Adrenal gland (tissue), 12 donors: ENCODE results near the gene HSDL2. TPM values are rescaled to one million over a fixed set of nuclear protein-coding genes. Genes with fewer than 3 reads are reported as not detected.

Experiments used
- DNase-seq, 7 donors: peaks; one replicate each; pipeline ENCODE4 v3.0.0-alpha.2; 2019 to 2020
- H3K27ac ChIP-seq, 5 donors: fragments of 200-600 bp; sonication (generic) in 4 of 5; 1 replicate in 3 of 5; 2 replicates in 2 of 5; pipeline versions ENCODE4 v1.5.1 to v1.8.0; 2016 to 2020; ENCODE audit warnings: mild to moderate bottlenecking in 1 of 5
- H3K27me3 ChIP-seq: fragments of 200-600 bp; 2 replicates; pipeline ENCODE4 v1.8.0; 2021
- H3K36me3 ChIP-seq, 2 donors: fragments of 200-600 bp; replicated peaks in 1 of 2; 1 replicate in 1 of 2; 2 replicates in 1 of 2; pipeline versions ENCODE4 v1.5.1 to v1.8.0; 2018 to 2022
- H3K4me1 ChIP-seq, 2 donors: fragments of 200-600 bp; replicated peaks in 1 of 2; 1 replicate in 1 of 2; 2 replicates in 1 of 2; pipeline versions ENCODE4 v1.5.1 to v1.8.0; 2018 to 2021
- H3K4me3 ChIP-seq, 4 donors: fragments of 200-600 bp; sonication (generic) in 3 of 4; one replicate each; pipeline ENCODE4 v1.5.1; 2016 to 2018
- H3K9me3 ChIP-seq, 3 donors: fragments of 200-600 bp; sonication (generic) in 1 of 3; replicated peaks in 1 of 3; 1 replicate in 2 of 3; 2 replicates in 1 of 3; pipeline versions ENCODE4 v1.5.1 to v1.8.0; 2016 to 2021
- POLR2A ChIP-seq, 2 donors: fragments of 450-650 bp; IDR thresholded peaks; one replicate each; pipeline ENCODE4 v1.6.1; 2017; ENCODE audit warnings: antibody characterized with exemption in 2 of 2, mild to moderate bottlenecking in 2 of 2, moderate library complexity in 1 of 2
- WGBS, 4 donors: extraction: QIAGEN DNeasy Blood & Tissue Kit in 2 of 4; methylation state at CpG; one replicate each; pipeline versions ENCODE4 v1.1.5 to v1.1.7; 2013 to 2017; 5-methylcytosine and 5-hydroxymethylcytosine counted together
- intact Hi-C, 2 donors: fragments of 100-400 bp; cut with DNase I; formaldehyde crosslinking; loops; one replicate each; pipeline versions ENCODE4 v1.14.1 to v1.15.0; 2022 to 2023
- polyA plus RNA-seq, 3 donors: library from polyadenylated mRNA; stranded (reverse); fragments of 200-250 nt in 2 of 3; fragments of 350-450 nt in 1 of 3; fragmentation: Illumina TruSeq in 1 of 3; extraction: RNeasy Lipid Tissue Mini Kit (QIAGEN cat#74804) in 1 of 3; gene quantifications; one replicate each; pipeline ENCODE4 v1.2.3, GENCODE V29; 2013 to 2014
- total RNA-seq, 9 donors: library from RNA; depleted of rRNA in 4 of 9; stranded (reverse); fragments of >200 nt in 4 of 9; fragments of 120-200 nt in 1 of 9; fragmentation: NEBNext Ultra II Directional in 1 of 9; extraction: Animal tissue kit (Norgen Biotek cat#: 25700) in 1 of 9; gene quantifications; one replicate each; pipeline versions ENCODE4 v1.1.0 to v1.2.4, GENCODE V29; 2013 to 2023
- TF ChIP-seq, protein P1 (sequence below), 6 experiments: fragments of 450-650 bp in 4 of 6; fragments of 200-600 bp in 2 of 6; sonication (generic) in 1 of 6; IDR thresholded peaks; 1 replicate in 5 of 6; 2 replicates in 1 of 6; pipeline versions ENCODE4 v1.5.1 to v1.8.0; 2016 to 2021; ENCODE audit warnings: antibody characterized with exemption in 6 of 6, mild to moderate bottlenecking in 2 of 6, moderate library complexity in 1 of 6
- donor health status: healthy with polysubstance abuse.
- donor health status: Bipolar disorder and iron deficiency.
- donor health status: DM: yes; HTN: yes; CAD: no.
- donor health status: DM: no; HTN: no; CAD: no.
- donor health status: DM: no; HTN: no; CAD: no.
- donor health status: DM: yes; HTN: yes; CAD: no.

The HSDL2 gene
- total and polyA plus RNA-seq, 12 donors, result 43.8 to 127 (median 85.2) TPM

DNA sequence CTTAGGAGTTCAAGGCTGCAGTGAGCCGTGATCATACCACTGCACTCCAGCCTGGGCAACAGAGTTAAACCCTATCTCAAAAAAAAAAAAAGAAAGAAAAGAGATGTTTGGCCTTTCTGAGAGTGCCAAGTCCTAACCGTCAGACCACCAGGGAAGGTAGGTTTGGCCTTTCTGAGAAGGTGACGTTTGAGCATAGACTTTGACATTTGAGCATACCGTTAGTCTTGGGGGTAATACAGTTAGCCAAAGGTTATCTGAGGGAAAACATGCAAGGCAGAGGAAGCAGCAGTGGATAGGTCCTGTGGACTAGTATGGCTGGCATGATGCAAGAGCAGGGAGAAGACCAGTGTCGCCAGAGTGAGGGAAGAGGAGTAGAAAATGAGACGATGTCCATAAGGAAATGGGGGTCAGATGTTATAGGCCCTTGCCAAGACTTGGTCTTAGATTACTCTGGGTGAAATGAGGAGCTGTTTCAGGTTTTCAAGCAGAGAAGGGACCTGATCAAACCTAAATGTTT lies 50.2 kb downstream of the HSDL2 start:
- no peaks in the 10 kb centered on the region for H3K27me3 ChIP-seq
- no peaks in the 10 kb centered on the region for H3K9me3 ChIP-seq
- no peak overlapping the region for H3K27ac ChIP-seq
- 93 to 95% (median 94%) methylated on average over 6 of the region's 6 CpGs for WGBS, 4 donors
- no peaks in the 10 kb centered on the region for H3K4me1 ChIP-seq
- no peak for DNase-seq
- intact Hi-C loops, result no loop called here
- H3K36me3 ChIP-seq, result no peaks in the 10 kb centered on the region
- TF ChIP-seq POLR2A (IDR thresholded peaks at IDR 0.05), result no peak
- TF ChIP-seq, protein P1, sequence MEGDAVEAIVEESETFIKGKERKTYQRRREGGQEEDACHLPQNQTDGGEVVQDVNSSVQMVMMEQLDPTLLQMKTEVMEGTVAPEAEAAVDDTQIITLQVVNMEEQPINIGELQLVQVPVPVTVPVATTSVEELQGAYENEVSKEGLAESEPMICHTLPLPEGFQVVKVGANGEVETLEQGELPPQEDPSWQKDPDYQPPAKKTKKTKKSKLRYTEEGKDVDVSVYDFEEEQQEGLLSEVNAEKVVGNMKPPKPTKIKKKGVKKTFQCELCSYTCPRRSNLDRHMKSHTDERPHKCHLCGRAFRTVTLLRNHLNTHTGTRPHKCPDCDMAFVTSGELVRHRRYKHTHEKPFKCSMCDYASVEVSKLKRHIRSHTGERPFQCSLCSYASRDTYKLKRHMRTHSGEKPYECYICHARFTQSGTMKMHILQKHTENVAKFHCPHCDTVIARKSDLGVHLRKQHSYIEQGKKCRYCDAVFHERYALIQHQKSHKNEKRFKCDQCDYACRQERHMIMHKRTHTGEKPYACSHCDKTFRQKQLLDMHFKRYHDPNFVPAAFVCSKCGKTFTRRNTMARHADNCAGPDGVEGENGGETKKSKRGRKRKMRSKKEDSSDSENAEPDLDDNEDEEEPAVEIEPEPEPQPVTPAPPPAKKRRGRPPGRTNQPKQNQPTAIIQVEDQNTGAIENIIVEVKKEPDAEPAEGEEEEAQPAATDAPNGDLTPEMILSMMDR (IDR thresholded peaks at IDR 0.05), result no peak
- no peak overlapping the region for H3K4me3 ChIP-seq

DNA sequence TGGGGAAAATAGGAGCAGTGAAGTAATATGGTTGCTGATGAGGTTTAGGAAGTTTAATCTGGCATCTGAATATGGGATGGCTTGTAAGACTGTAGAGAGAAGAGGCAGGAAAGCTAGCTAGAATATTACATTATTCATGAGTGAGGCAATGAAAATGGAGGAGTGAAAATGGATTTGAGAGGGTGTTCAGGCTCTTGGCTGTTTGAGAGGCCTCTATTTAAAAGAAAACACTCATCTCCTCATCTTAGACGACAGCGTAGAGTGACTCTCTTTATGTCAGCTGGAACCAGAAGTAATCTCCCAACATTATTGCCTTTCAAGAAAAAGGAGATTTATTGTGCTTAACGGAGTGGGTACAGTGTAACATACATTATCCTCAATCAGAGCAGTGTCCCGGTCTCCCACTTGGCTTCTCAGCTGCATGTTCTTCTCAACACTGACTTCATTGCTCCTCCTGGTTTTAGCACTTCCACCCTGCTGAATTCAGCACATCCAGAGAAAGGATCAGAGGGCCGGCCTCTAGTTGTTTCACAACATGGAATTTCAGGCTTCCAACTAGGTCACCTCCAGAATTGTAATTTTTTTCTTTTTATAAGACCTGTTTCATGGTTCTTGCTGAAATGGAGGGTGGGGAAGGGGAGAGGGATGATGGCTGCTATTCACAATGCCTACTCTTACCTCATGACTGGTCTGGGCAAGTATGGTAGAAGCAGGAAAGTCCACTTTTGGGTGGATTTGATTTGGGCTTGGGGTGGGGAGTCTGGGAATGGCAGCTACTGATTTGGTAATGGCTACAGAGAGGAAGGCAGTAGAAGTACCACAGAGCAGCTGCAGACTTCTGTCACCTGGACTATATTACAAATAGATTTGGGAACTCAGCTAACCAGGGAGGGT lies 53.8 kb downstream of the HSDL2 start:
- H3K27ac ChIP-seq, result no peak overlapping the region

DNA sequence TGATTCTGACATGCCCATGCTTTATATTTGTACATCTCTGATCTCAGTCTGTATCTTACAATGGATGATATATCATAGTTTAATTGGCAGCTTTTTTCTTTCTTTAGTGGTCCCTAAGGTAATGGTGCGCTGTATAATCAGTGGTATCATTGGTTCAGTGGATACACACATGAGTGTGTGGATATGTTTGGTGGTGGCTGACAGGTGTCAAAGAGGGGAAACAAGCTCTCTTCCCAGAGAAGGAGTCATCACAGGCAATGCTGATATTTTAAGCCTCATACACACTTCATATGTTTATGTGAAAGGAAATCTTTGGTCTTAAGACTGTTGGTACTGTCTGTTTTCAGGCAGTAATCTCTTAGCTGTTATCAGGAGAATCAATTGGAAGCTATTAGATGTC lies 54.6 kb downstream of the HSDL2 start:
- H3K4me3 ChIP-seq, result no peak overlapping the region
- WGBS, 4 donors, result 100% methylated on average over 1 of the region's 1 CpG
- no peaks in the 10 kb centered on the region for H3K9me3 ChIP-seq
- no peak for DNase-seq
- H3K27me3 ChIP-seq, result no peaks in the 10 kb centered on the region
- peaks cover 0 to 4% of the 10 kb centered on the region in 2 donors for H3K36me3 ChIP-seq
- H3K4me1 ChIP-seq, result no peaks in the 10 kb centered on the region
- intact Hi-C loops, result no loop called here
- no peak for TF ChIP-seq POLR2A (IDR thresholded peaks at IDR 0.05)
- TF ChIP-seq, protein P1 (IDR thresholded peaks at IDR 0.05), result no peak
- H3K27ac ChIP-seq, result no peak overlapping the region

More for the DNA sequence above, 53.8 kb downstream of the HSDL2 start:
- WGBS, 4 donors, result 76 to 86% (median 82%) methylated on average over 5 of the region's 5 CpGs
- H3K36me3 ChIP-seq, result peaks cover 0 to 4% of the 10 kb centered on the region in 2 donors
- TF ChIP-seq POLR2A (IDR thresholded peaks at IDR 0.05), result no peak
- TF ChIP-seq, protein P1 (IDR thresholded peaks at IDR 0.05), result no peak
- H3K27me3 ChIP-seq, result no peaks in the 10 kb centered on the region
- no peak overlapping the region for H3K4me3 ChIP-seq
- H3K9me3 ChIP-seq, result no peaks in the 10 kb centered on the region
- H3K4me1 ChIP-seq, result no peaks in the 10 kb centered on the region
- intact Hi-C loops, result no loop called here
- DNase-seq, result no peak

DNA sequence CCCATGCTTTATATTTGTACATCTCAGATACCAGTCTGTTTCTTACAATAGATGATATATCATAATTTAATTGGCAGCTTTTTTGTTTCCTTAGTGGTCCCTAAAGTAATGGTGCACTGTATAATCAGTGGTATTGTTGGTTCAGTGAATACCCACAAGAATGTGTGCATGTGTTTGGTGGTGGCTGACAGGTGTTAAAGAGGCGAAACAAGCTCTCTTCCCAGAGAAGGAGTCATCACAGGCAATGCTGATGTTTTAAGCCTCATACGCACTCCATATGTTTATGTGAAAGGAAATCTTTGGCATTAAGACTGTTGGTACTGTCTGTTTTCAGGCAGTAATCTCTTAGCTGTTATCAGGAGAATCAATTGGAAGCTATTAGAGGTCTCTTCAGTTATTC lies 57.5 kb downstream of the HSDL2 start:
- no peak for DNase-seq
- WGBS, 4 donors, result 97 to 100% (median 100%) methylated on average over 2 of the region's 2 CpGs
- Histone ChIP-seq H3K27ac (no peak overlapping the region), H3K27me3 (no peaks in the 10 kb centered on the region), H3K36me3 (peaks cover 0 to 4% of the 10 kb centered on the region in 2 donors), H3K9me3 (no peaks in the 10 kb centered on the region), H3K4me3 (no peak overlapping the region), H3K4me1 (no peaks in the 10 kb centered on the region)
- TF ChIP-seq, protein P1 (IDR thresholded peaks at IDR 0.05), result no peak
- no peak for TF ChIP-seq POLR2A (IDR thresholded peaks at IDR 0.05)
- intact Hi-C loops, result no loop called here
